GM19025 (cell line): Measurements from ENCODE around the gene MSI2.

Experiments
- ATAC-seq: cut with Tn5 transposase; IDR thresholded peaks from one replicate; pipeline ENCODE4 v1.9.1; 2021; ENCODE audit warnings: mild to moderate bottlenecking, low read depth, moderate library complexity; ENCODE audit not compliant: unreplicated experiment

MSI2 gene

GRCh38 chr17:57406131-57406980 lies 150.0 kb downstream of the MSI2 start:
- ATAC-seq = no peak

- ATAC-seq = no peak
These were observed 150.6 kb downstream of the MSI2 start for GRCh38 chr17:57406981-57407286.

- ATAC-seq = no peak
These were observed 151.2 kb downstream of the MSI2 start for GRCh38 chr17:57407287-57408070.

- no peak for ATAC-seq
These were observed 151.9 kb downstream of the MSI2 start for GRCh38 chr17:57408071-57408811.

- no peak for ATAC-seq
These were observed 153.8 kb downstream of the MSI2 start for GRCh38 chr17:57410169-57410568.

GRCh38 chr17:57412520-57413096 lies 156.3 kb downstream of the MSI2 start:
- ATAC-seq = no peak

- ATAC-seq = no peak
These were observed 157.7 kb downstream of the MSI2 start for GRCh38 chr17:57413848-57414651.

- no peak for ATAC-seq
These were observed 159.5 kb downstream of the MSI2 start for GRCh38 chr17:57415751-57416207.

- no peak for ATAC-seq
These were observed 160.0 kb downstream of the MSI2 start for GRCh38 chr17:57416369-57416768.

- ATAC-seq = no peak
These were observed 161.6 kb downstream of the MSI2 start for GRCh38 chr17:57417956-57418355.

GRCh38 chr17:57418463-57419246 lies 162.3 kb downstream of the MSI2 start:
- no peak for ATAC-seq

GRCh38 chr17:57419940-57420550 lies 163.7 kb downstream of the MSI2 start:
- ATAC-seq = no peak

- ATAC-seq = no peak
These were observed 164.7 kb downstream of the MSI2 start for GRCh38 chr17:57420734-57421717.

GRCh38 chr17:57422574-57423164 lies 166.3 kb downstream of the MSI2 start:
- ATAC-seq = peak; percentile 70

- ATAC-seq = no peak
These were observed 167.2 kb downstream of the MSI2 start for GRCh38 chr17:57423541-57423940.

GRCh38 chr17:57424273-57424672 lies 167.9 kb downstream of the MSI2 start:
- ATAC-seq = no peak

GRCh38 chr17:57424777-57425188 lies 168.5 kb downstream of the MSI2 start:
- no peak for ATAC-seq
